Measurements from ENCODE around the gene EIF4EBP2. TPM values are rescaled to one million over a fixed set of nuclear protein-coding genes. Genes with fewer than 3 reads are reported as not detected.

EIF4EBP2 gene
- polyA plus RNA-seq, 1 donor (not counting 4 experiments of a cell fraction or from before 2014, with no cell fraction given), result 18.9 TPM

- peaks cover 46% of the 10 kb centered on the region for H3K27me3 ChIP-seq (ENCODE audit: control insufficient read depth, extremely low read depth, insufficient read depth, low read length)
- H3K79me2 ChIP-seq (ENCODE audit: control insufficient read depth, insufficient read depth, low read length), result no peaks in the 10 kb centered on the region
- DNase-seq (ENCODE audit: low read depth, low spot score) (no peak), FAIRE-seq (peak; percentile 58)
- no peak overlapping the region for H3K27ac ChIP-seq (ENCODE audit: control insufficient read depth, insufficient read depth, low read length)
- peaks cover 15% of the 10 kb centered on the region for H3K4me1 ChIP-seq (ENCODE audit: control insufficient read depth, extremely low read depth, insufficient read depth, low read length)
- no peak overlapping the region for H3K4me2 ChIP-seq (ENCODE audit: control insufficient read depth, extremely low read depth, insufficient read depth, low read depth, low read length)
- no peak overlapping the region for H3K9ac ChIP-seq (ENCODE audit: control insufficient read depth, extremely low read depth, insufficient read depth, low read length)
- dilution Hi-C loops (cut with MboI; ENCODE audit: extremely low pct_ligation_motif_present, low sequenced_read_pairs), result no loop called here
- no peaks in the 10 kb centered on the region for H3K9me3 ChIP-seq (ENCODE audit: control insufficient read depth, low read depth, low read length)
- no peaks in the 10 kb centered on the region for H3K36me3 ChIP-seq (ENCODE audit: control insufficient read depth in 2 of 2, extremely low read depth in 1 of 2, insufficient read depth in 2 of 2, low read length in 2 of 2)
- no peaks in the 10 kb centered on the region for H3K9me1 ChIP-seq (ENCODE audit: control insufficient read depth, extremely low read depth, insufficient read depth, low read length)
- TF ChIP-seq EZH2 (IDR thresholded peaks at IDR 0.05; ENCODE audit: low read length), result no peak
- TF ChIP-seq, protein P1, sequence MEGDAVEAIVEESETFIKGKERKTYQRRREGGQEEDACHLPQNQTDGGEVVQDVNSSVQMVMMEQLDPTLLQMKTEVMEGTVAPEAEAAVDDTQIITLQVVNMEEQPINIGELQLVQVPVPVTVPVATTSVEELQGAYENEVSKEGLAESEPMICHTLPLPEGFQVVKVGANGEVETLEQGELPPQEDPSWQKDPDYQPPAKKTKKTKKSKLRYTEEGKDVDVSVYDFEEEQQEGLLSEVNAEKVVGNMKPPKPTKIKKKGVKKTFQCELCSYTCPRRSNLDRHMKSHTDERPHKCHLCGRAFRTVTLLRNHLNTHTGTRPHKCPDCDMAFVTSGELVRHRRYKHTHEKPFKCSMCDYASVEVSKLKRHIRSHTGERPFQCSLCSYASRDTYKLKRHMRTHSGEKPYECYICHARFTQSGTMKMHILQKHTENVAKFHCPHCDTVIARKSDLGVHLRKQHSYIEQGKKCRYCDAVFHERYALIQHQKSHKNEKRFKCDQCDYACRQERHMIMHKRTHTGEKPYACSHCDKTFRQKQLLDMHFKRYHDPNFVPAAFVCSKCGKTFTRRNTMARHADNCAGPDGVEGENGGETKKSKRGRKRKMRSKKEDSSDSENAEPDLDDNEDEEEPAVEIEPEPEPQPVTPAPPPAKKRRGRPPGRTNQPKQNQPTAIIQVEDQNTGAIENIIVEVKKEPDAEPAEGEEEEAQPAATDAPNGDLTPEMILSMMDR (optimal IDR thresholded peaks at IDR 0.05 in 1 of 3, IDR thresholded peaks at IDR 0.05 in 1 of 3, conservative IDR thresholded peaks at IDR 0.05 in 1 of 3; ENCODE audit: extremely low read depth in 1 of 3, insufficient read depth in 2 of 3, low read length in 3 of 3), result peak; percentile 85 to 97 (median 86)
- H4K20me1 ChIP-seq (ENCODE audit: control insufficient read depth, extremely low read depth, insufficient read depth, low read length), result no peaks in the 10 kb centered on the region
- no peak overlapping the region for H3K4me3 ChIP-seq (ENCODE audit: control insufficient read depth in 2 of 3, extremely low read depth in 1 of 3, insufficient read depth in 2 of 3, low read depth in 1 of 3, low read length in 3 of 3)
- no peak overlapping the region for H2AFZ ChIP-seq (ENCODE audit: control insufficient read depth, low read length)
Observed at GRCh38 chr10:70461397-70462348, 57.7 kb downstream of the EIF4EBP2 start.

GRCh38 chr10:70462349-70462984 lies 58.5 kb downstream of the EIF4EBP2 start:
- no peaks in the 10 kb centered on the region for H3K79me2 ChIP-seq (ENCODE audit: control insufficient read depth, insufficient read depth, low read length)
- H3K4me1 ChIP-seq (ENCODE audit: control insufficient read depth, extremely low read depth, insufficient read depth, low read length), result peaks cover 15% of the 10 kb centered on the region
- H3K9me3 ChIP-seq (ENCODE audit: control insufficient read depth, low read depth, low read length), result no peaks in the 10 kb centered on the region
- dilution Hi-C loops (cut with MboI; ENCODE audit: extremely low pct_ligation_motif_present, low sequenced_read_pairs), result no loop called here
- FAIRE-seq (no peak), DNase-seq (ENCODE audit: low read depth, low spot score) (no peak)
- H2AFZ ChIP-seq (ENCODE audit: control insufficient read depth, low read length), result no peak overlapping the region
- no peak overlapping the region for H3K4me2 ChIP-seq (ENCODE audit: control insufficient read depth, extremely low read depth, insufficient read depth, low read depth, low read length)
- no peaks in the 10 kb centered on the region for H3K9me1 ChIP-seq (ENCODE audit: control insufficient read depth, extremely low read depth, insufficient read depth, low read length)
- H3K27me3 ChIP-seq (ENCODE audit: control insufficient read depth, extremely low read depth, insufficient read depth, low read length), result peaks cover 46% of the 10 kb centered on the region
- no peak overlapping the region for H3K4me3 ChIP-seq (ENCODE audit: control insufficient read depth in 2 of 3, extremely low read depth in 1 of 3, insufficient read depth in 2 of 3, low read depth in 1 of 3, low read length in 3 of 3)
- H3K9ac ChIP-seq (ENCODE audit: control insufficient read depth, extremely low read depth, insufficient read depth, low read length), result no peak overlapping the region
- no peak overlapping the region for H3K27ac ChIP-seq (ENCODE audit: control insufficient read depth, insufficient read depth, low read length)
- no peaks in the 10 kb centered on the region for H4K20me1 ChIP-seq (ENCODE audit: control insufficient read depth, extremely low read depth, insufficient read depth, low read length)
- H3K36me3 ChIP-seq (ENCODE audit: control insufficient read depth in 2 of 2, extremely low read depth in 1 of 2, insufficient read depth in 2 of 2, low read length in 2 of 2), result no peaks in the 10 kb centered on the region
- TF ChIP-seq, protein P1 (optimal IDR thresholded peaks at IDR 0.05 in 1 of 3, IDR thresholded peaks at IDR 0.05 in 1 of 3, conservative IDR thresholded peaks at IDR 0.05 in 1 of 3; ENCODE audit: extremely low read depth in 1 of 3, insufficient read depth in 2 of 3, low read length in 3 of 3), result no peak
- TF ChIP-seq EZH2 (IDR thresholded peaks at IDR 0.05; ENCODE audit: low read length), result no peak
